NCI-H345 treated with DMSO at 0.1 percent for 48 hours (cell line): ENCODE results near the gene KCNIP2.
"Not testable (repeated sequence)": the region's sequence is repeated elsewhere in the genome, so short reads cannot be mapped to it uniquely, and the experiment has no call there.

Source experiments
- DNase-seq: peaks from one replicate; lab custom pipeline; 2025; ENCODE audit not compliant: unreplicated experiment; lab: John Stamatoyannopoulos, UW

KCNIP2 gene

GRCh38 chr10:101828766-101829551, 14.6 kb downstream of the KCNIP2 start:
- DNase-seq: no peak

- no peak for DNase-seq
These were observed 15.5 kb downstream of the KCNIP2 start for GRCh38 chr10:101827919-101828600.

- no peak for DNase-seq
These were observed 16.7 kb downstream of the KCNIP2 start for GRCh38 chr10:101826852-101827434.

- DNase-seq: no peak
These were observed 18.9 kb downstream of the KCNIP2 start for GRCh38 chr10:101824736-101825135.

- DNase-seq: no peak
These were observed 24.5 kb downstream of the KCNIP2 start for GRCh38 chr10:101818872-101819633.

- DNase-seq: peak; percentile 95
These were observed 25.3 kb downstream of the KCNIP2 start, which contains the start of gene OGA for GRCh38 chr10:101818119-101818871. TSS of gene OGA (minus strand) at chr10:101818444. CDS start at chr10:101818022, 422 bp downstream.

- DNase-seq: no peak
These were observed 26.1 kb downstream of the KCNIP2 start for GRCh38 chr10:101817337-101818118.

- no peak for DNase-seq
These were observed 26.7 kb downstream of the KCNIP2 start for GRCh38 chr10:101816913-101817336.

- no peak for DNase-seq
These were observed 27.2 kb downstream of the KCNIP2 start for GRCh38 chr10:101816376-101816775.

GRCh38 chr10:101814466-101815071, 29.0 kb downstream of the KCNIP2 start:
- no peak for DNase-seq

- DNase-seq: no peak
These were observed 31.0 kb downstream of the KCNIP2 start for GRCh38 chr10:101812606-101813005.

- no peak for DNase-seq
These were observed 36.4 kb downstream of the KCNIP2 start for GRCh38 chr10:101807158-101807557.

GRCh38 chr10:101803511-101803910, 40.1 kb downstream of the KCNIP2 start:
- DNase-seq: no peak

GRCh38 chr10:101797403-101798059, 46.1 kb downstream of the KCNIP2 start:
- no peak for DNase-seq

- no peak for DNase-seq
These were observed 50.1 kb downstream of the KCNIP2 start for GRCh38 chr10:101793526-101793925.

- DNase-seq: no peak
These were observed 53.9 kb downstream of the KCNIP2 start for GRCh38 chr10:101789686-101790085.

- DNase-seq: not testable (repeated sequence)
These were observed 54.4 kb downstream of the KCNIP2 start for GRCh38 chr10:101789231-101789630.

GRCh38 chr10:101785801-101786200, 57.8 kb downstream of the KCNIP2 start:
- DNase-seq: no peak

GRCh38 chr10:101784558-101784957, 59.0 kb downstream of the KCNIP2 start:
- DNase-seq: no peak
